HG02798 (cell line): ENCODE measurements around the gene MEIS2.

Experiments
- ATAC-seq: cut with Tn5 transposase; IDR thresholded peaks from one replicate; pipeline ENCODE4 v1.9.1; 2021; ENCODE audit warnings: mild to moderate bottlenecking; ENCODE audit not compliant: unreplicated experiment, poor library complexity

Gene MEIS2

GRCh38 chr15:37045859-37046740 lies 54.2 kb downstream of the MEIS2 start:
- ATAC-seq: no peak

- ATAC-seq: no peak
Observed at GRCh38 chr15:37044915-37045648, 55.3 kb downstream of the MEIS2 start.

- no peak for ATAC-seq
Observed at GRCh38 chr15:37041836-37042235, 58.5 kb downstream of the MEIS2 start.

GRCh38 chr15:37041042-37041441 lies 59.3 kb downstream of the MEIS2 start:
- peak; percentile 75 for ATAC-seq

- ATAC-seq: no peak
Observed at GRCh38 chr15:37040072-37040742, 60.1 kb downstream of the MEIS2 start.

- no peak for ATAC-seq
Observed at GRCh38 chr15:37038716-37039106, 61.6 kb downstream of the MEIS2 start.

GRCh38 chr15:37037850-37038715 lies 62.3 kb downstream of the MEIS2 start:
- no peak for ATAC-seq

- no peak for ATAC-seq
Observed at GRCh38 chr15:37037071-37037655, 63.2 kb downstream of the MEIS2 start.

- peak; percentile 38 for ATAC-seq
Observed at GRCh38 chr15:37034835-37035748, 65.3 kb downstream of the MEIS2 start.

- no peak for ATAC-seq
Observed at GRCh38 chr15:37034392-37034791, 66.0 kb downstream of the MEIS2 start.

GRCh38 chr15:37032091-37032775 lies 68.1 kb downstream of the MEIS2 start:
- no peak for ATAC-seq

- no peak for ATAC-seq
Observed at GRCh38 chr15:37031198-37031597, 69.2 kb downstream of the MEIS2 start.

- no peak for ATAC-seq
Observed at GRCh38 chr15:37028625-37029296, 71.6 kb downstream of the MEIS2 start.

- ATAC-seq: no peak
Observed at GRCh38 chr15:37020852-37021251, 79.5 kb downstream of the MEIS2 start.

- peak; percentile 53 for ATAC-seq
Observed at GRCh38 chr15:37019479-37020433, 80.6 kb downstream of the MEIS2 start.

- ATAC-seq: no peak
Observed at GRCh38 chr15:37017031-37017625, 83.2 kb downstream of the MEIS2 start.
